T-cell (primary cell): ENCODE data around the gene ELK3. TPM values are rescaled to one million over a fixed set of nuclear protein-coding genes. Genes with fewer than 3 reads are reported as not detected.
"Not testable (repeated sequence)": the region's sequence is repeated elsewhere in the genome, so short reads cannot be mapped to it uniquely, and the experiment has no call there.

ENCODE experiments used
- ATAC-seq, 4 experiments: fragments of 200-7000 bp in 3 of 4; fragments of 150-1000 bp in 1 of 4; cut with Tn5 transposase; replicated peaks in 1 of 4; 1 replicate in 3 of 4; 2 replicates in 1 of 4; pipeline ENCODE4 v1.10.0; 2021; ENCODE audit warnings: moderate library complexity in 3 of 4, mild to moderate bottlenecking in 2 of 4, moderate number of reproducible peaks in 1 of 4
- CTCF ChIA-PET, 2 donors: fragments of 300-600 bp; sonication (Branson Sonifier 250); formaldehyde crosslinking; loops; one replicate each; lab custom pipeline; 2022; ENCODE audit warnings: antibody characterized with exemption in 2 of 2; lab: Charles Lee
- POLR2A ChIA-PET, 2 donors: fragments of 300-600 bp; sonication (Branson Sonifier 250); formaldehyde crosslinking; loops; one replicate each; lab custom pipeline; 2022; ENCODE audit warnings: antibody characterized with exemption in 2 of 2; lab: Charles Lee
- DNase-seq, 35 experiments: peaks; one replicate each; pipeline versions ENCODE4 v3.0.0 to v3.0.0-alpha.2; 2013 to 2023
- H3K27ac ChIP-seq: one replicate; pipeline ENCODE4 v1.5.1; 2013; ENCODE audit warnings: low read length
- H3K27me3 ChIP-seq, 2 experiments: replicated peaks in 1 of 2; 1 replicate in 1 of 2; 2 replicates in 1 of 2; pipeline versions ENCODE4 v1.6.1 to v1.7.0; 2013; ENCODE audit warnings: low read length in 1 of 2, mixed read lengths in 1 of 2; ENCODE audit not compliant: control insufficient read depth in 2 of 2, insufficient read depth in 2 of 2; ENCODE audit errors: extremely low read depth in 1 of 2
- H3K36me3 ChIP-seq, 2 donors: 1 replicate in 1 of 2; 2 replicates in 1 of 2; pipeline versions ENCODE4 v1.6.1 to v1.7.0; 2013; ENCODE audit warnings: low read length in 1 of 2; ENCODE audit not compliant: control insufficient read depth in 2 of 2, insufficient read depth in 1 of 2; ENCODE audit errors: extremely low read depth in 1 of 2
- H3K4me1 ChIP-seq, 2 experiments: 1 replicate in 1 of 2; 2 replicates in 1 of 2; pipeline versions ENCODE4 v1.6.1 to v1.7.0; 2013; ENCODE audit warnings: low read length in 2 of 2, mixed read lengths in 1 of 2; ENCODE audit not compliant: insufficient read depth in 2 of 2, control insufficient read depth in 1 of 2; ENCODE audit errors: extremely low read depth in 1 of 2
- H3K4me3 ChIP-seq, 2 donors: 1 replicate in 1 of 2; 2 replicates in 1 of 2; pipeline versions ENCODE4 v1.5.1 to v1.7.0; 2013; ENCODE audit warnings: mild to moderate bottlenecking in 2 of 2, low read length in 1 of 2, moderate library complexity in 1 of 2; ENCODE audit not compliant: control insufficient read depth in 1 of 2; ENCODE audit errors: extremely low read depth in 1 of 2
- H3K9me3 ChIP-seq: 2 replicates; pipeline ENCODE4 v1.7.0; 2013
- H3K27ac Mint-ChIP-seq, 2 donors: one replicate each; pipeline ENCODE4 v1.8.0; 2020 to 2021; ENCODE audit warnings: mild to moderate bottlenecking in 2 of 2, mixed read lengths in 2 of 2
- H3K27me3 Mint-ChIP-seq, 2 donors: one replicate each; pipeline ENCODE4 v1.8.0; 2021 to 2022; ENCODE audit warnings: mixed read lengths in 2 of 2
- H3K36me3 Mint-ChIP-seq: one replicate; pipeline ENCODE4 v1.8.0; 2021; ENCODE audit warnings: mixed read lengths
- H3K4me1 Mint-ChIP-seq, 3 donors: one replicate each; pipeline ENCODE4 v1.8.0; 2020 to 2022; ENCODE audit warnings: mixed read lengths in 3 of 3, mild to moderate bottlenecking in 1 of 3
- H3K4me3 Mint-ChIP-seq, 3 donors: one replicate each; pipeline ENCODE4 v1.8.0; 2020 to 2022; ENCODE audit warnings: mild to moderate bottlenecking in 3 of 3, mixed read lengths in 3 of 3, moderate library complexity in 3 of 3
- H3K9me3 Mint-ChIP-seq, 3 donors: one replicate each; pipeline ENCODE4 v1.8.0; 2020 to 2022; ENCODE audit warnings: mixed read lengths in 3 of 3
- WGBS: methylation state at CpG from one replicate; pipeline ENCODE4 v1.1.5; 2013; ENCODE audit warnings: missing lambda C conversion rate; ENCODE audit not compliant: insufficient coverage; 5-methylcytosine and 5-hydroxymethylcytosine counted together
- total RNA-seq, 35 experiments: library from RNA in 6 of 35; stranded (reverse) in 6 of 35; fragments of 120-200 nt in 1 of 35; gene quantifications; one replicate each; pipeline versions ENCODE4 v1.2.1 to v1.2.4 and lab custom pipeline; 2013 to 2026

Gene ELK3
- total RNA-seq, 5 donors from 2014 or later (not counting 1 experiment from before 2014, with no cell fraction given): 33.8 to 62.7 (median 55.5) TPM

DNA sequence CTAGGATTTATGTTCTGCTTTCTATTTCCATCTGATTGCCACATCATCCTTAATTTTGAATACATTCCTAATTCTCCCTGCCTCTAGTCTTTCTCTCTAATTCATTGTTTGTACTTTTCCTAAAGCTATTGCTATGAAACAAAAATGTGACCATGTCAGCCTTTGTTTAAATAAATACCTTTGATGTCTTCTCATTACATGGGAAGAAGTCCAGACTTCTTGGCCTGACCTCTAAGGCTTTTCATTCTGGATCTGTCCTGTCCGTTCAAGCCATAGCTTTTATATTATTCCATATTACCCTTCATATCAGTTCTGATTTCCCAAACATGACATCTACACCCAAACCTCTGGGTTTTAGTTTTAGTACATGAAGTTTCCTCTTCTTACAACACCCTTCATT, 114.7 kb downstream of the ELK3 start:
- H3K4me3 ChIP-seq: no peak overlapping the region
- ChIA-PET CTCF (interaction anchor here in 1 of 2 donors (0.5 to 0.6 kb wide), 2 partner anchors 24 to 72 kb away, joined by 3 read pairs; no protein-coding TSS in a partner anchor), POLR2A (interaction anchor here in 1 of 2 donors (0.5 kb wide), 2 partner anchors 69 to 87 kb away, joined by 3 to 12 read pairs; no protein-coding TSS in a partner anchor)
- DNase-seq: no peak
- no peak overlapping the region for H3K27ac ChIP-seq
- WGBS: no CpG with 5 or more reads among the region's 1 CpG
- ATAC-seq: no peak
- H3K27me3 ChIP-seq: no peaks in the 10 kb centered on the region
- H3K9me3 ChIP-seq: no peaks in the 10 kb centered on the region
- peaks cover 0 to 22% of the 10 kb centered on the region in 2 donors for H3K36me3 ChIP-seq
- H3K9me3 Mint-ChIP-seq: no peaks in the 10 kb centered on the region
- H3K27ac Mint-ChIP-seq: no peak overlapping the region
- peaks cover 18% of the 10 kb centered on the region for H3K36me3 Mint-ChIP-seq
- peaks cover 2 to 5% of the 10 kb centered on the region in 2 experiments for H3K4me1 ChIP-seq
- H3K4me3 Mint-ChIP-seq: no peak overlapping the region
- H3K4me1 Mint-ChIP-seq: peaks cover 18 to 31% (median 29%) of the 10 kb centered on the region in 3 donors
- H3K27me3 Mint-ChIP-seq: no peaks in the 10 kb centered on the region

DNA sequence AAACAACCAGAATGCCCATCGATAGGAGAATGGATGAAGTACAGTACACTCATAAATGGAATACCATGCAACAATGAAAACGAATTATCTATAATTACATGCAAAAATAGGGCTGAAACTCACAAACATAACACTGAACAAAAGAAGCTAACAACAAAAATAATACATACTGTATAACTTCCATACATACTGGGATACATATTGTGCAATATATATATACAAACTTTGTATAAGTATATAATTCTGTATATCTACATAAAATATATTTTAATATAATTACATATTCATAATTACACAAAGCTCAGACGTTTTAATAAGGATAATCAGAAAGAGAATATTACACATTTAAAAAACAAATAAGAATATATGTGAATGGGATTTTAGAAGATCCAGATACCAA, 115.9 kb downstream of the ELK3 start:
- CTCF ChIA-PET: interaction anchor here in 1 of 2 donors (0.8 to 1.0 kb wide), 3 partner anchors 15 to 136 kb away, joined by 3 to 5 read pairs (median 3); no protein-coding TSS in a partner anchor
- H3K9me3 ChIP-seq: no peaks in the 10 kb centered on the region
- Mint-ChIP-seq H3K36me3 (peaks cover 20% of the 10 kb centered on the region), H3K27ac (no peak overlapping the region), H3K4me3 (no peak overlapping the region), H3K4me1 (peaks cover 19 to 34% (median 33%) of the 10 kb centered on the region in 3 donors), H3K27me3 (no peaks in the 10 kb centered on the region), H3K9me3 (no peaks in the 10 kb centered on the region)
- DNase-seq: no peak
- peaks cover 0 to 15% of the 10 kb centered on the region in 2 donors for H3K36me3 ChIP-seq
- H3K27me3 ChIP-seq: no peaks in the 10 kb centered on the region
- H3K4me3 ChIP-seq: no peak overlapping the region
- peaks cover 5 to 11% of the 10 kb centered on the region in 2 experiments for H3K4me1 ChIP-seq
- WGBS: no CpG with 5 or more reads among the region's 3 CpGs
- POLR2A ChIA-PET: interaction anchor here (0.6 to 1.1 kb wide), 5 partner anchors 47 to 807 kb away, joined by 3 to 5 read pairs (median 3); no protein-coding TSS in a partner anchor
- no peak for ATAC-seq
- no peak overlapping the region for H3K27ac ChIP-seq

DNA sequence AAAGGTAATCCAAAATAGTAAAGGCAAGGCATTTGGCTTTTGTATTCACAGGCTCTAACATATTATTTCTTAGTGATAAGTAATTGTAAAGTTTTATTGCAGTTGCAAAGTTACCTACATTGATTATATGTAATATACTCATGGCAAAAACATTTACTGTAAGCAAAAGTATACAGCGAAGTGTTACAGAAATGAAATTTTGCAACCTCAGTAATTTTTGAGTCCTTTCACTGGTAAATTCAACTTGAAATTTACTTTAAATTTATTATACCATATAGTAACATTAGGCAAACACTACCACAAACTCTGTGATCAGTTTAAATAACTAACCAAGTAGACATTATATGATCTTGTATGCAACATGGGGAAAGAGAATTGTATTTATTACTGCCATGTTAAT, 117.0 kb downstream of the ELK3 start:
- H3K4me1 Mint-ChIP-seq: peaks cover 19 to 40% (median 34%) of the 10 kb centered on the region in 3 donors
- no peaks in the 10 kb centered on the region for H3K27me3 Mint-ChIP-seq
- Histone ChIP-seq H3K4me1 (peaks cover 4 to 13% of the 10 kb centered on the region in 2 experiments), H3K27ac (no peak overlapping the region), H3K4me3 (no peak overlapping the region), H3K36me3 (peaks cover 0 to 10% of the 10 kb centered on the region in 2 donors), H3K9me3 (no peaks in the 10 kb centered on the region), H3K27me3 (no peaks in the 10 kb centered on the region)
- DNase-seq (no peak), ATAC-seq (no peak)
- no CpG with 5 or more reads among the region's 1 CpG for WGBS
- CTCF ChIA-PET: interaction anchor here (0.6 to 1.7 kb wide), 5 partner anchors 12 to 96 kb away, joined by 3 to 12 read pairs (median 4); no protein-coding TSS in a partner anchor
- peaks cover 15% of the 10 kb centered on the region for H3K36me3 Mint-ChIP-seq
- no peak overlapping the region for H3K4me3 Mint-ChIP-seq
- POLR2A ChIA-PET: interaction anchor here (0.5 to 1.1 kb wide), 5 partner anchors 12 to 87 kb away, joined by 3 to 4 read pairs (median 3); no protein-coding TSS in a partner anchor
- H3K9me3 Mint-ChIP-seq: no peaks in the 10 kb centered on the region
- no peak overlapping the region for H3K27ac Mint-ChIP-seq

DNA sequence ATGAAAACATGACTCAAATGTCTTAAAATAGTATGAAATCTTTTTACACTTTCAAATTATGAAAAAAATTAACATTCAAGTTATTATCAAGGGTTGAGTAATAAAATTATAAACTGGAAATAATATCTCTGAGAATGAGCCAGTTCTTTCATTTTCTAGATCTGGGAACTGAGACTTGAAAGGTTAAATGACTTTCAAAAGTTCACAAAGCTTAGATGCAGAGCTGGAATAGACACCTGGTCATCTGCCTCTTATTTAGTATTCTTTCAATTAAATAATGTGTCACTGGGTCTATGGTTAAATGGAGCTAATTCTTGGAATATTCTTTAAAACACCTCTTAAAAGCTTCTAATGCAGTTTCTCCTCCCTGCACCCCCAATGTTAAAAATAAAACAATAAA, 119.4 kb downstream of the ELK3 start:
- Histone ChIP-seq H3K4me1 (peaks cover 4 to 13% of the 10 kb centered on the region in 2 experiments), H3K27me3 (no peaks in the 10 kb centered on the region), H3K4me3 (no peak overlapping the region), H3K36me3 (peaks cover 0 to 8% of the 10 kb centered on the region in 2 donors), H3K27ac (no peak overlapping the region), H3K9me3 (no peaks in the 10 kb centered on the region)
- H3K27ac Mint-ChIP-seq: peak overlapping the region in 1 of 2 donors; percentile 16
- DNase-seq: no peak
- ATAC-seq: no peak
- peaks cover 19 to 29% (median 29%) of the 10 kb centered on the region in 3 donors for H3K4me1 Mint-ChIP-seq
- POLR2A ChIA-PET: interaction anchor here (0.5 to 1.7 kb wide), 4 partner anchors 49 to 134 kb away, joined by 4 to 8 read pairs (median 6); partner anchors contain the start of gene CDK17 (in 1 of the 2)
- CTCF ChIA-PET: interaction anchor here in 1 of 2 donors (0.7 to 1.5 kb wide), 3 partner anchors 77 to 87 kb away, joined by 3 to 5 read pairs (median 3); partner anchors contain the start of gene CDK17
- H3K27me3 Mint-ChIP-seq: no peaks in the 10 kb centered on the region
- no peak overlapping the region for H3K4me3 Mint-ChIP-seq
- H3K9me3 Mint-ChIP-seq: no peaks in the 10 kb centered on the region
- peaks cover 18% of the 10 kb centered on the region for H3K36me3 Mint-ChIP-seq

DNA sequence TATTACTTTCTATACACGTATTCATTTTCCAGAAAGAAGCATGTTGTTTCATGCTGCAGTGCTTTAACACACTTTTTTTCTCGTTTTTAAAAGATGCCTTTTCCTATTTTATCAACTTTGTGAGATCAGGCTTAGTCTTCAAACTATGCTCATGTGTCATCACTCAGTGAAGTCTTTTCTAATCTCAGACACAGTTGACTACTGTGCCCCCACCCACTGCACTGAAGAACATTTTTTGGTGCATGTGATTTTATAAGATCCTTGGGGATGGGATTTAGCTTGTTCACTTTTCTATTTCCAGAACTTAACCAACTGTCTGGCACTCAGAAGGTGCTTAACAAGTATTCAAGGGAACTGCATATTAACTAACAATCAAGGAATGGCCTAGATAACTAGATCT, 120.5 kb downstream of the ELK3 start:
- Histone ChIP-seq H3K4me1 (peaks cover 4 to 13% of the 10 kb centered on the region in 2 experiments), H3K36me3 (peaks cover 0 to 8% of the 10 kb centered on the region in 2 donors), H3K4me3 (no peak overlapping the region), H3K27me3 (no peaks in the 10 kb centered on the region), H3K27ac (no peak overlapping the region), H3K9me3 (no peaks in the 10 kb centered on the region)
- ChIA-PET CTCF (interaction anchor here (0.6 to 1.5 kb wide), 5 partner anchors 18 to 202 kb away, joined by 3 to 5 read pairs (median 3); partner anchors contain the start of gene CDK17 (in 1 of the 2)), POLR2A (interaction anchor here in 1 of 2 donors (0.6 to 1.7 kb wide), 2 partner anchors 63 to 84 kb away, joined by 3 to 8 read pairs; no protein-coding TSS in a partner anchor)
- DNase-seq: no peak
- peak overlapping the region in 2 of 3 donors; percentile 18 to 45 for H3K4me3 Mint-ChIP-seq
- 58% methylated on average over 2 of the region's 2 CpGs for WGBS
- peaks cover 11 to 24% (median 23%) of the 10 kb centered on the region in 3 donors for H3K4me1 Mint-ChIP-seq
- H3K9me3 Mint-ChIP-seq: no peaks in the 10 kb centered on the region
- peak overlapping the region; percentile 56 to 84 for H3K27ac Mint-ChIP-seq
- H3K27me3 Mint-ChIP-seq: no peaks in the 10 kb centered on the region
- peaks cover 11% of the 10 kb centered on the region for H3K36me3 Mint-ChIP-seq
- ATAC-seq: no peak

DNA sequence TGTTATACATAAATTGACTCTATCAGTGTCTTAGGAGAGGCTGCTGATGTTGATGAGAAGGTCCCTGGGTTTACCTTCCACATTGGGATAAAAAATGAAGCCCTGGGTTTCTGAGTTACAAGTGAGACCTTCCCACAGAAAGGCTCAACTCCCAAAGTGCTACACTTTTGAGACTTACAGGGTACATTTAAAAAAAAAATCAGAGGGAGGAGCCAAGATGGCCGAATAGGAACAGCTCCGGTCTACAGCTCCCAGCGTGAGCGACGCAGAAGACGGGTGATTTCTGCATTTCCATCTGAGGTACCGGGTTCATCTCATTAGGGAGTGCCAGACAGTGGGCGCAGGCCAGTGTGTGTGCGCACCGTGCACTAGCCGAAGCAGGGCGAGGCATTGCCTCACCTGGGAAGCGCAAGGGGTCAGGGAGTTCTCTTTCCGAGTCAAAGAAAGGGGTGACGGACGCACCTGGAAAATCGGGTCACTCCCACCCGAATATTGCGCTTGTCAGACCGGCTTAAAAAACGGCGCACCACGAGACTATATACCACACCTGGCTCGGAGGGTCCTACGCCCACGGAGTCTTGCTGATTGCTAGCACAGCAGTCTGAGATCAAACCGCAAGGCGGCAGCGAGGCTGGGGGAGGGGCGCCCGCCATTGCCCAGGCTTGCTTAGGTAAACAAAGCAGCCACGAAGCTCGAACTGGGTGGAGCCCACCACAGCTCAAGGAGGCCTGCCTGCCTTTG, 121.7 kb downstream of the ELK3 start:
- H3K27me3 ChIP-seq, H3K36me3 ChIP-seq, POLR2A ChIA-PET, H3K9me3 Mint-ChIP-seq, H3K9me3 ChIP-seq, H3K36me3 Mint-ChIP-seq, H3K27me3 Mint-ChIP-seq: not testable (repeated sequence)
- H3K27ac Mint-ChIP-seq: peak overlapping the region; percentile 93 to 96
- WGBS: no CpG with 5 or more reads among the region's 33 CpGs
- ATAC-seq (peak; percentile 23 to 77 (median 50)), DNase-seq (peak in 32 of 35 experiments; percentile 2 to 72 (median 18))
- Histone ChIP-seq H3K4me1 (peaks cover 4 to 13% of the 10 kb centered on the region in 2 experiments), H3K4me3 (peak overlapping the region in 1 of 2 donors; percentile 42), H3K27ac (peak overlapping the region; percentile 71)
- peaks cover 11 to 24% (median 23%) of the 10 kb centered on the region in 3 donors for H3K4me1 Mint-ChIP-seq
- H3K4me3 Mint-ChIP-seq: peak overlapping the region; percentile 85 to 91 (median 90)
- CTCF ChIA-PET: interaction anchor here (1.2 to 1.5 kb wide), 4 partner anchors 17 to 84 kb away, joined by 3 to 4 read pairs (median 4); partner anchors contain the start of gene CDK17 (in 1 of the 2)
